Upper lobe of left lung (tissue), 6 donors: ENCODE measurements around the gene TPR. TPM values are rescaled to one million over a fixed set of nuclear protein-coding genes. Genes with fewer than 3 reads are reported as not detected.

Experiments
- ATAC-seq, 2 donors: fragments of 200-7000 bp; cut with Tn5 transposase; one replicate each; pipeline ENCODE4 v1.9.1; 2022; ENCODE audit warnings: mild to moderate bottlenecking in 2 of 2, moderate library complexity in 2 of 2; ENCODE audit not compliant: low FRiP score in 2 of 2
- DNase-seq, 2 donors: peaks; one replicate each; pipeline ENCODE4 v3.0.0-alpha.2; 2019 to 2020
- H3K27ac ChIP-seq, 4 donors: fragments of 200-600 bp; sonication (generic); one replicate each; pipeline ENCODE4 v1.5.1; 2016 to 2019
- H3K27me3 ChIP-seq, 4 donors: fragments of 200-600 bp; sonication (generic); one replicate each; pipeline ENCODE4 v1.5.1; 2017 to 2019
- H3K36me3 ChIP-seq, 4 donors: fragments of 200-600 bp; sonication (generic); one replicate each; pipeline ENCODE4 v1.5.1; 2016 to 2019
- H3K4me1 ChIP-seq, 4 donors: fragments of 200-600 bp; sonication (generic); one replicate each; pipeline ENCODE4 v1.5.1; 2018 to 2019
- H3K4me3 ChIP-seq, 4 donors: fragments of 200-600 bp; sonication (generic); one replicate each; pipeline ENCODE4 v1.5.1; 2017 to 2019; ENCODE audit warnings: mild to moderate bottlenecking in 2 of 4, moderate library complexity in 1 of 4
- H3K9me3 ChIP-seq, 4 donors: fragments of 200-600 bp; sonication (generic); one replicate each; pipeline ENCODE4 v1.5.1; 2018 to 2019
- EP300 ChIP-seq, 4 donors: sonication (generic); formaldehyde crosslinking; IDR thresholded peaks; one replicate each; pipeline ENCODE4 v1.5.1; 2017; ENCODE audit warnings: antibody characterized with exemption in 4 of 4, control low read depth in 2 of 4
- POLR2A ChIP-seq, 4 donors: fragments of 450-650 bp; IDR thresholded peaks; one replicate each; pipeline ENCODE4 v1.5.1; 2016 to 2017; ENCODE audit warnings: antibody characterized with exemption in 4 of 4, mild to moderate bottlenecking in 2 of 4
- POLR2AphosphoS5 ChIP-seq, 2 donors: sonication (generic); formaldehyde crosslinking; IDR thresholded peaks; one replicate each; pipeline ENCODE4 v1.5.1; 2017; ENCODE audit warnings: antibody characterized with exemption in 2 of 2
- WGBS, 2 donors: methylation state at CpG; one replicate each; pipeline ENCODE4 v1.1.5; 2017 to 2018; 5-methylcytosine and 5-hydroxymethylcytosine counted together
- total RNA-seq, 6 donors: library from RNA; depleted of rRNA in 4 of 6; stranded (reverse); fragments of >200 nt in 4 of 6; gene quantifications; one replicate each; pipeline versions ENCODE4 v1.1.0 to v1.2.1, GENCODE V29; 2016 to 2021
- TF ChIP-seq, protein P1 (sequence below), 6 experiments: fragments of 450-650 bp in 4 of 6; fragments of 200-600 bp in 2 of 6; sonication (generic) in 2 of 6; IDR thresholded peaks; one replicate each; pipeline ENCODE4 v1.5.1; 2016 to 2019; ENCODE audit warnings: antibody characterized with exemption in 6 of 6
- donor health status: DM: no; HTN: no; CAD: no; lungs with moderate emphysema.
- donor health status: DM: no; HTN: yes; CAD: no; lungs with severe emphysema.

The TPR gene
- total RNA-seq, 6 donors from 2014 or later = 42.2 to 132 (median 82.3) TPM

- TF ChIP-seq, protein P1, sequence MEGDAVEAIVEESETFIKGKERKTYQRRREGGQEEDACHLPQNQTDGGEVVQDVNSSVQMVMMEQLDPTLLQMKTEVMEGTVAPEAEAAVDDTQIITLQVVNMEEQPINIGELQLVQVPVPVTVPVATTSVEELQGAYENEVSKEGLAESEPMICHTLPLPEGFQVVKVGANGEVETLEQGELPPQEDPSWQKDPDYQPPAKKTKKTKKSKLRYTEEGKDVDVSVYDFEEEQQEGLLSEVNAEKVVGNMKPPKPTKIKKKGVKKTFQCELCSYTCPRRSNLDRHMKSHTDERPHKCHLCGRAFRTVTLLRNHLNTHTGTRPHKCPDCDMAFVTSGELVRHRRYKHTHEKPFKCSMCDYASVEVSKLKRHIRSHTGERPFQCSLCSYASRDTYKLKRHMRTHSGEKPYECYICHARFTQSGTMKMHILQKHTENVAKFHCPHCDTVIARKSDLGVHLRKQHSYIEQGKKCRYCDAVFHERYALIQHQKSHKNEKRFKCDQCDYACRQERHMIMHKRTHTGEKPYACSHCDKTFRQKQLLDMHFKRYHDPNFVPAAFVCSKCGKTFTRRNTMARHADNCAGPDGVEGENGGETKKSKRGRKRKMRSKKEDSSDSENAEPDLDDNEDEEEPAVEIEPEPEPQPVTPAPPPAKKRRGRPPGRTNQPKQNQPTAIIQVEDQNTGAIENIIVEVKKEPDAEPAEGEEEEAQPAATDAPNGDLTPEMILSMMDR (IDR thresholded peaks at IDR 0.05) = peak in 1 of 6 experiments; percentile 18
- no peak for TF ChIP-seq POLR2AphosphoS5 (IDR thresholded peaks at IDR 0.05)
- no peak overlapping the region for H3K4me3 ChIP-seq
- no peak for DNase-seq
- no peak overlapping the region for H3K27ac ChIP-seq
- no peaks in the 10 kb centered on the region for H3K27me3 ChIP-seq
- 92 to 98% methylated on average over 2 of the region's 2 CpGs for WGBS, 2 donors
- no peaks in the 10 kb centered on the region for H3K4me1 ChIP-seq
- H3K9me3 ChIP-seq = no peaks in the 10 kb centered on the region
- no peak for ATAC-seq
- H3K36me3 ChIP-seq = peaks cover 52 to 96% (median 62%) of the 10 kb centered on the region in 4 donors
These were observed 49.8 kb downstream of the TPR start for GRCh38 chr1:186325239-186325638.

DNA sequence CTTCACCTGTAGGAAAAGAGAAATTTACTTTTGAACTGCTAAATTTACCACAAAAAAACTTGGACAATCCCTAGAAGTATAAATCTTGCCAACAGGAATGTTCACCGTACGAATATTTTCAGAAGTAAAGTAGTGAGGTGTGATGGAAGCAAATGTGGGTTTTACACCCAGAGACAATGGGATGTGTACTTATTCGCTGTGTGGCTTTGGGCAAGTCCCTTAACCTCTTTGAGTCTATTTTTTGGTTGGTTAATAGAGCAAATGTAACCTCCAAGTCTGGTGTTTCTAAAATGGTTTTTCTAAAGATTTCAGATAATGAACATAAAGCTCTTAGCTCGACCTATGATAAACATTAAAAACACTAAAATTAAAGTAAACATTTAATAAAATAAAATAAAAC, 51.2 kb downstream of the TPR start:
- Histone ChIP-seq H3K4me1 (no peaks in the 10 kb centered on the region), H3K36me3 (peaks cover 51 to 96% (median 65%) of the 10 kb centered on the region in 4 donors), H3K9me3 (no peaks in the 10 kb centered on the region), H3K27me3 (no peaks in the 10 kb centered on the region), H3K4me3 (no peak overlapping the region), H3K27ac (no peak overlapping the region)
- ATAC-seq = no peak
- TF ChIP-seq, protein P1 (IDR thresholded peaks at IDR 0.05) = no peak
- TF ChIP-seq EP300 (IDR thresholded peaks at IDR 0.05) (no peak), POLR2A (IDR thresholded peaks at IDR 0.05) (no peak), POLR2AphosphoS5 (IDR thresholded peaks at IDR 0.05) (no peak)
- DNase-seq = no peak
- 93 to 95% methylated on average over 4 of the region's 4 CpGs for WGBS, 2 donors

DNA sequence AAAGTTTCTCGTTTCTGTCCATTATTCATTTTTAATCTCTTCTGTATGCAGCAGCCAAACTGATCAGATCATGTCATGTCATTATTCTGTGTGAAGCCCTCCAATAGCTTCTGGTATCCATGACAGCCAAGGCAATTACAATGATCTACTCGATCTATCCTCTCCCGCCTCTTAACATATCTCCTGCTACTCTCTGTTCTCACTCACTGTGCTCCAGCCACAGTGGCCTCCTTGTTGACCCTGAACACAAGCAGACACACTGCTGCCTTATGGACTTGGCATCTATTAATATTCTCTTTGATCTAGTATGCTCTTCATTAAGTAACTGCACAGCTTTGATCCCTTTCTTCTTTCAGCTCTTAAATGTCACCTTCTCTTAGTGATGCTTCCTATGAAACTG, 59.5 kb downstream of the TPR start:
- Histone ChIP-seq H3K4me3 (no peak overlapping the region), H3K9me3 (no peaks in the 10 kb centered on the region), H3K36me3 (peaks cover 26 to 100% (median 71%) of the 10 kb centered on the region in 4 donors), H3K4me1 (no peaks in the 10 kb centered on the region), H3K27ac (no peak overlapping the region), H3K27me3 (no peaks in the 10 kb centered on the region)
- ATAC-seq = no peak
- WGBS, 2 donors = 89 to 93% methylated on average over 3 of the region's 3 CpGs
- TF ChIP-seq EP300 (IDR thresholded peaks at IDR 0.05) (no peak), POLR2A (IDR thresholded peaks at IDR 0.05) (no peak), POLR2AphosphoS5 (IDR thresholded peaks at IDR 0.05) (no peak)
- TF ChIP-seq, protein P1 (IDR thresholded peaks at IDR 0.05) = no peak
- DNase-seq = no peak

DNA sequence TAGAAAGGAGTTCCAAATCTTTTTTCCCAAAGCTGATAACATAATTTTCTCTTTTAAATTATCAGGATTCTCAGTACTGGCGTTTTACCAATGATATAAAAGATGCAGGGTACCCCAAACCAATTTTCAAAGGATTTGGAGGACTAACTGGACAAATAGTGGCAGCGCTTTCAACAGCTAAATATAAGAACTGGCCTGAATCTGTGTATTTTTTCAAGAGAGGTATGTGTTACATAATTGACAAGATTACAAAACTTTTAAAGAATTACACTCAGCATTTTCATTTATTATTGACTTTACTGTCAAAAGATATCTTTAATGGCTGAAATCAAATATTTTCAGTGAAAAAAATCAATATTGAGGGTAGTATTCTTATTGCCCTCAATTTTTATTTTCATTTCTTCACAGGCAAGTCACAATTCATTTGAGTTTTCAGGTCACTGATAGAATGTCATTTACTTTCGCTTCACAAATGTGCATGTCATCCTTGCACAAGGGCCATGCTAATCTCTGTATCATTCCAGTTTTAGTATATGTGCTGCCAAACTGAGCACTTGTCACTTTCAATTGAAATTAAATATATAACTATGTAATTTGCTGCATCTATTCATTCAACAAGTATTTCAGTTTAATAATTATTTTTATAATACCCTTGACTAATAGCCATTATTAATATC, 63.5 kb downstream of the TPR start:
- ATAC-seq (no peak), DNase-seq (no peak)
- WGBS, 2 donors = 92 to 96% methylated on average over 3 of the region's 3 CpGs
- Histone ChIP-seq H3K27me3 (no peaks in the 10 kb centered on the region), H3K4me1 (no peaks in the 10 kb centered on the region), H3K9me3 (no peaks in the 10 kb centered on the region), H3K36me3 (peaks cover 6 to 62% (median 35%) of the 10 kb centered on the region in 4 donors), H3K27ac (no peak overlapping the region), H3K4me3 (no peak overlapping the region)
- TF ChIP-seq, protein P1 (IDR thresholded peaks at IDR 0.05) = no peak
- TF ChIP-seq EP300 (IDR thresholded peaks at IDR 0.05) (no peak), POLR2AphosphoS5 (IDR thresholded peaks at IDR 0.05) (no peak), POLR2A (IDR thresholded peaks at IDR 0.05) (no peak)

- 94 to 95% methylated on average over 4 of the region's 4 CpGs for WGBS, 2 donors
These were observed 64.7 kb downstream of the TPR start for GRCh38 chr1:186310307-186310706.

More at GRCh38 chr1:186310307-186310706, 64.7 kb downstream of the TPR start:
- TF ChIP-seq POLR2AphosphoS5 (IDR thresholded peaks at IDR 0.05) = no peak
- TF ChIP-seq POLR2A (IDR thresholded peaks at IDR 0.05) = no peak
- TF ChIP-seq, protein P1 (IDR thresholded peaks at IDR 0.05) = no peak
- TF ChIP-seq EP300 (IDR thresholded peaks at IDR 0.05) = no peak
- ATAC-seq = no peak
- Histone ChIP-seq H3K27ac (no peak overlapping the region), H3K4me1 (no peaks in the 10 kb centered on the region), H3K4me3 (no peak overlapping the region), H3K27me3 (no peaks in the 10 kb centered on the region), H3K36me3 (peaks cover 3 to 50% (median 24%) of the 10 kb centered on the region in 4 donors), H3K9me3 (no peaks in the 10 kb centered on the region)
- no peak for DNase-seq
